Limb (tissue), 2 donors: ENCODE data around the gene PSPC1.

ENCODE experiments used
- DNase-seq, 2 donors: peaks; one replicate each; pipeline ENCODE4 v3.0.0-alpha.2; 2016; ENCODE audit errors: extremely low spot score in 2 of 2

Gene PSPC1

GRCh38 chr13:19673473-19674430 lies 109.0 kb downstream of the PSPC1 start:
- no peak for DNase-seq

GRCh38 chr13:19672990-19673389 lies 109.8 kb downstream of the PSPC1 start:
- no peak for DNase-seq

- no peak for DNase-seq
Measured at GRCh38 chr13:19670147-19670546, 112.6 kb downstream of the PSPC1 start.

GRCh38 chr13:19668778-19669177 lies 114.0 kb downstream of the PSPC1 start:
- DNase-seq, result no peak

- no peak for DNase-seq
Measured at GRCh38 chr13:19665427-19665859, 117.3 kb downstream of the PSPC1 start.

- no peak for DNase-seq
Measured at GRCh38 chr13:19664481-19665230, 118.1 kb downstream of the PSPC1 start.

- DNase-seq, result no peak
Measured at GRCh38 chr13:19663416-19663979, 119.2 kb downstream of the PSPC1 start.

GRCh38 chr13:19661561-19661960 lies 121.2 kb downstream of the PSPC1 start:
- no peak for DNase-seq

GRCh38 chr13:19661126-19661525 lies 121.6 kb downstream of the PSPC1 start:
- DNase-seq, result no peak

- DNase-seq, result no peak
Measured at GRCh38 chr13:19658831-19659230, 123.9 kb downstream of the PSPC1 start.

GRCh38 chr13:19657872-19658591 lies 124.7 kb downstream of the PSPC1 start:
- DNase-seq, result no peak
